ENCODE data around the gene FN3KRP.

Gene FN3KRP

GRCh38 chr17:82674656-82675475 is 41.6 kb upstream of the FN3KRP start:
- H3K4me3 ChIP-seq (ENCODE audit: low read length) = no peak overlapping the region
- no peaks in the 10 kb centered on the region for H4K20me1 ChIP-seq (ENCODE audit: insufficient read depth, low read length)
- H2AFZ ChIP-seq (ENCODE audit: low read depth, low read length) = no peak overlapping the region
- no peak overlapping the region for H3K4me2 ChIP-seq (ENCODE audit: low read length)
- peaks cover 8% of the 10 kb centered on the region for H3K36me3 ChIP-seq (replicated peaks; ENCODE audit: low read depth, low read length)
- H3K4me1 ChIP-seq (ENCODE audit: low read length) = peaks cover 24% of the 10 kb centered on the region
- TF ChIP-seq EZH2phosphoT487 (IDR thresholded peaks at IDR 0.05; ENCODE audit: low read depth) = no peak
- TF ChIP-seq, protein P1, sequence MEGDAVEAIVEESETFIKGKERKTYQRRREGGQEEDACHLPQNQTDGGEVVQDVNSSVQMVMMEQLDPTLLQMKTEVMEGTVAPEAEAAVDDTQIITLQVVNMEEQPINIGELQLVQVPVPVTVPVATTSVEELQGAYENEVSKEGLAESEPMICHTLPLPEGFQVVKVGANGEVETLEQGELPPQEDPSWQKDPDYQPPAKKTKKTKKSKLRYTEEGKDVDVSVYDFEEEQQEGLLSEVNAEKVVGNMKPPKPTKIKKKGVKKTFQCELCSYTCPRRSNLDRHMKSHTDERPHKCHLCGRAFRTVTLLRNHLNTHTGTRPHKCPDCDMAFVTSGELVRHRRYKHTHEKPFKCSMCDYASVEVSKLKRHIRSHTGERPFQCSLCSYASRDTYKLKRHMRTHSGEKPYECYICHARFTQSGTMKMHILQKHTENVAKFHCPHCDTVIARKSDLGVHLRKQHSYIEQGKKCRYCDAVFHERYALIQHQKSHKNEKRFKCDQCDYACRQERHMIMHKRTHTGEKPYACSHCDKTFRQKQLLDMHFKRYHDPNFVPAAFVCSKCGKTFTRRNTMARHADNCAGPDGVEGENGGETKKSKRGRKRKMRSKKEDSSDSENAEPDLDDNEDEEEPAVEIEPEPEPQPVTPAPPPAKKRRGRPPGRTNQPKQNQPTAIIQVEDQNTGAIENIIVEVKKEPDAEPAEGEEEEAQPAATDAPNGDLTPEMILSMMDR (IDR thresholded peaks at IDR 0.05; ENCODE audit: low read depth, low read length) = no peak
- H3K79me2 ChIP-seq (ENCODE audit: low read length) = peaks cover 9% of the 10 kb centered on the region
- no peaks in the 10 kb centered on the region for H3K27me3 ChIP-seq (ENCODE audit: low read depth, low read length)
- no peak overlapping the region for H3K9ac ChIP-seq (ENCODE audit: low read length)
- no peaks in the 10 kb centered on the region for H3K9me3 ChIP-seq (ENCODE audit: insufficient read depth, low read length)
- no peak overlapping the region for H3K27ac ChIP-seq (ENCODE audit: low read length)

GRCh38 chr17:82675476-82676245 is 40.8 kb upstream of the FN3KRP start:
- Histone ChIP-seq H3K9ac (ENCODE audit: low read length) (no peak overlapping the region), H3K9me3 (ENCODE audit: insufficient read depth, low read length) (no peaks in the 10 kb centered on the region), H2AFZ (ENCODE audit: low read depth, low read length) (no peak overlapping the region), H3K4me3 (ENCODE audit: low read length) (no peak overlapping the region), H4K20me1 (ENCODE audit: insufficient read depth, low read length) (no peaks in the 10 kb centered on the region), H3K79me2 (ENCODE audit: low read length) (peaks cover 12% of the 10 kb centered on the region), H3K27ac (ENCODE audit: low read length) (no peak overlapping the region), H3K36me3 (replicated peaks; ENCODE audit: low read depth, low read length) (peaks cover 10% of the 10 kb centered on the region), H3K4me2 (ENCODE audit: low read length) (no peak overlapping the region), H3K4me1 (ENCODE audit: low read length) (peaks cover 28% of the 10 kb centered on the region), H3K27me3 (ENCODE audit: low read depth, low read length) (no peaks in the 10 kb centered on the region)
- no peak for TF ChIP-seq EZH2phosphoT487 (IDR thresholded peaks at IDR 0.05; ENCODE audit: low read depth)
- TF ChIP-seq, protein P1 (IDR thresholded peaks at IDR 0.05; ENCODE audit: low read depth, low read length) = no peak

DNA sequence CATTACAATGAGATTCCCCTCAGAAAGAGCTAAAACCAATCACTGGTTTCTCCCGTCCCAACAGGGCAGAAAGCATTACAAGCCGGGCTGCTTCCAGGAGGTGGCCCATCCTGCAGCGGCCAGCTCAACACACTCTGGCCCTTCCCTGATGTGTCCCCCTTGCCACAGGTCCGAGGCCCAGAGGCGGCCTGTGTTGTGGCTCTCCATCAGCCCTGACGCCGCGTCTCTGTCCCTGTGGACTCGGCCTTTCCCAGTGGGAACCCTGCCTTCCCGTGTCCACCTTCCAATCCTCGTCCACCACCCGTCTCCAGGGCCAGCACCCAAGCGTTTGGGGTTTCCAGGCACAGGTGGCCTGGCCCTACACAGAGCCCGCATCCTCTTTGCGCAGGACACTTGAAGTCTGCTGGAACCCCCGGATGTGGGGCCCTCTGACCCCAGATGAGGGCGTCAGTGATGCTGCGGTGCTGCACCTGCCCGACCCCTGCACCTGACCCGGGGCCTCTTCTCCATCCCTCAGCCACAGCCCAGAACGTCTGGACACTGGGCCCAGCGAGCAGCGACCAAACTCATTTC is 39.1 kb upstream of the FN3KRP start:
- peak overlapping the region; percentile 71 for H3K4me2 ChIP-seq (ENCODE audit: low read length)
- peaks cover 18% of the 10 kb centered on the region for H3K36me3 ChIP-seq (replicated peaks; ENCODE audit: low read depth, low read length)
- H3K4me3 ChIP-seq (ENCODE audit: low read length) = peak overlapping the region; percentile 69
- H3K27ac ChIP-seq (ENCODE audit: low read length) = peak overlapping the region; percentile 95
- peak overlapping the region; percentile 73 for H3K9ac ChIP-seq (ENCODE audit: low read length)
- H3K27me3 ChIP-seq (ENCODE audit: low read depth, low read length) = no peaks in the 10 kb centered on the region
- peaks cover 7% of the 10 kb centered on the region; the same call in 1 of the 2 replicates for H3K9me3 ChIP-seq (ENCODE audit: insufficient read depth, low read length)
- H3K79me2 ChIP-seq (ENCODE audit: low read length) = peaks cover 12% of the 10 kb centered on the region
- no peaks in the 10 kb centered on the region for H4K20me1 ChIP-seq (ENCODE audit: insufficient read depth, low read length)
- 0 out of 2 replicates have a peak overlapping the region, but pooled peaks have one; percentile 7 for H2AFZ ChIP-seq (ENCODE audit: low read depth, low read length)
- no peak for TF ChIP-seq EZH2phosphoT487 (IDR thresholded peaks at IDR 0.05; ENCODE audit: low read depth)
- TF ChIP-seq, protein P1 (IDR thresholded peaks at IDR 0.05; ENCODE audit: low read depth, low read length) = no peak
- H3K4me1 ChIP-seq (ENCODE audit: low read length) = peaks cover 28% of the 10 kb centered on the region

All from OCI-LY3 (cell line).